ENCODE data around the gene PTPRK.

PTPRK gene

DNA sequence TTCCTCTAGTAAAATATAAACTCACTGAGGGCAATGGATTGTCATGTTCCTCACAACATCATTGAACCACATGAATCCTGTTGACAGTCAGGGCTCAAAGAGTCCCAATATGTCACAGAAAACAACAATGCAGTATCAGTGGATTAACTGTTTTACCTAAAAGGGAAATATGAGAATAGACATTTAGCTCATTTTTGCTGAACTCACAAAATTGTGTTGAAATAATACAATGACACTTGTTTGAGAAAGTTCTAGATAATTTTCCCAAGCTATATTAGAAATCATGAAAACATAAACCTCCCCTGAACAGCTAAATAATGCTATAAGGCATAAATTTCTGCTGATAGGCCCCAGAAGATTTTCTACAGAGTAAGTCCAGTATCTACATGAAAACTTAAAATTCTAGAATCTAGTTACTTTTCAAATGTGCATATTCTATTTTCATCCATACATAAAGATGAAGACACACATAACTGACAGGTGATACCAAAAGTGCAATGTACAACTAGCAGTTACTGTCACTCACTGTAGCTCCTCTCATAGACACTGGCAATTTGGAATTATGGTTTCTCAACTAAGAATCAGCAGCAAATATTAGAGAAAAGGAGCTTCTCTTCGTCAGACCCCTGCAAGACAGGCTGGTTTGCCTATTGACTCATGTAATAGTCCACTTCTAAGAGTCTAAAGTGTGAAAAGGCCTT lies 269.9 kb downstream of the PTPRK start:
- ChIA-PET POLR2A (no interaction called here), CTCF (interaction anchor here (0.7 to 1.7 kb wide), 3 partner anchors 8 to 19 kb away, joined by 3 to 4 read pairs (median 4); no protein-coding TSS in a partner anchor)
- DNase-seq (ENCODE audit: extremely low spot score) = no peak
- TF ChIP-seq, protein P1, sequence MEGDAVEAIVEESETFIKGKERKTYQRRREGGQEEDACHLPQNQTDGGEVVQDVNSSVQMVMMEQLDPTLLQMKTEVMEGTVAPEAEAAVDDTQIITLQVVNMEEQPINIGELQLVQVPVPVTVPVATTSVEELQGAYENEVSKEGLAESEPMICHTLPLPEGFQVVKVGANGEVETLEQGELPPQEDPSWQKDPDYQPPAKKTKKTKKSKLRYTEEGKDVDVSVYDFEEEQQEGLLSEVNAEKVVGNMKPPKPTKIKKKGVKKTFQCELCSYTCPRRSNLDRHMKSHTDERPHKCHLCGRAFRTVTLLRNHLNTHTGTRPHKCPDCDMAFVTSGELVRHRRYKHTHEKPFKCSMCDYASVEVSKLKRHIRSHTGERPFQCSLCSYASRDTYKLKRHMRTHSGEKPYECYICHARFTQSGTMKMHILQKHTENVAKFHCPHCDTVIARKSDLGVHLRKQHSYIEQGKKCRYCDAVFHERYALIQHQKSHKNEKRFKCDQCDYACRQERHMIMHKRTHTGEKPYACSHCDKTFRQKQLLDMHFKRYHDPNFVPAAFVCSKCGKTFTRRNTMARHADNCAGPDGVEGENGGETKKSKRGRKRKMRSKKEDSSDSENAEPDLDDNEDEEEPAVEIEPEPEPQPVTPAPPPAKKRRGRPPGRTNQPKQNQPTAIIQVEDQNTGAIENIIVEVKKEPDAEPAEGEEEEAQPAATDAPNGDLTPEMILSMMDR (IDR thresholded peaks at IDR 0.05; ENCODE audit: control extremely low read depth, extremely low read depth, low read depth, missing control alignments) = no peak

DNA sequence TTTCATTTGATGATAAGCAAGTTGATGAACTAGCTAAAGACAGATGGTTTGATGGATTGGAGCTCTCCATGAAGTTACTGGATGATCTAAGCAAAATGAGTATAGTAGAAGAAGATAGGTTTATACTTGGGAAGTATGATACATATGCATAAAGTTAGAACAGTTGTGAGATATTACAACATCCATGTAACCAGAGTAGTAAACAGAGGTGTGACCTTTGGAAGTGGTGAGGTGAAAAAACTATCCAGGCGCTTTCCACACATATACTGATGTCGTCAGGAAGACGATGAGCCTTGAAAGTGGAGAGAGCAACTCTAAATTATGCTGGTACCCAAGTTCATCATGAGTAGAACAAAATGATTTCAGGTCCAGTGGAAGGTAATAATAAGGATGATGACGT lies 271.0 kb downstream of the PTPRK start:
- no peak for DNase-seq (ENCODE audit: extremely low spot score)
- ChIA-PET CTCF (interaction anchor here (1.7 kb wide), 1 partner anchor 10 kb away, joined by 4 read pairs; no protein-coding TSS in a partner anchor), POLR2A (no interaction called here)
- TF ChIP-seq, protein P1 (IDR thresholded peaks at IDR 0.05; ENCODE audit: control extremely low read depth, extremely low read depth, low read depth, missing control alignments) = no peak

DNA sequence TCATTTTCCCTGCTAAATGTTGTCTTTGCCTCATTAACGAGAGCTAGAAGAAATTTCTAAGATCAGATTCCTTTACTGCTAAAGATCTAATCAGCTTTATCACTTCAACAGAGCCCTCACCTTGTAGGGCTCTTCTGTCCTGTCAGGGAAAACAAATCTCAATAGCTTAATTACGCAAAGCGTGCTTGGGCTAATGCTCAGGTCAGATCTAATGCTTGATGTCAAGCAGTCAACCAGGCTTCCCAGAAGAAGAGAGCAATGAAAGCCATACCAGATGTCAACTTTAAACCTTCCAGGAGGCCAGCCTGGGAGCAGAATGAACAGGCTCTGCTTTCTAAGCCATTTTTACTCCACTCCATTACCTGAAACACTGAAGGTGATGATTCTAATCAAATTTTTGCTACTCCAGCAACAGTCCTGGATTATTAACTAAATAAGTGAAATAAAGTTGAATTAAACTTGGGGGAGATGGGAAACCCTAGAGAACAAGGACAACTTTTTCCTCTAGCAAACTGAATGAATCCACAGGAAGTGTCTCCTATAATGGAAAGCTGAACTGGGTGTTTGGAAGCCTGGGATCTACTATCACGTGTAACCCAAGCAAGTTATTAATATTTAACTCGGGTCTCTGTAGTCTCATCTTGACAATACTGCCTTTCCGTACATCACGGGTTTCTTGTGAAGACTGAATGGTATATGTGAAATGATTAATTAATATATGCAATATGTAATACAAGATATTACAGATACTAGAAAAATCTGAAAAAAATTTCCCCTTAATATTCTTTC lies 273.7 kb downstream of the PTPRK start:
- DNase-seq (ENCODE audit: extremely low spot score) = no peak
- TF ChIP-seq, protein P1 (IDR thresholded peaks at IDR 0.05; ENCODE audit: control extremely low read depth, extremely low read depth, low read depth, missing control alignments) = no peak
- CTCF ChIA-PET = interaction anchor here (0.7 to 1.4 kb wide), 2 partner anchors 15 to 34 kb away, joined by 3 to 4 read pairs; no protein-coding TSS in a partner anchor
- POLR2A ChIA-PET = no interaction called here

DNA sequence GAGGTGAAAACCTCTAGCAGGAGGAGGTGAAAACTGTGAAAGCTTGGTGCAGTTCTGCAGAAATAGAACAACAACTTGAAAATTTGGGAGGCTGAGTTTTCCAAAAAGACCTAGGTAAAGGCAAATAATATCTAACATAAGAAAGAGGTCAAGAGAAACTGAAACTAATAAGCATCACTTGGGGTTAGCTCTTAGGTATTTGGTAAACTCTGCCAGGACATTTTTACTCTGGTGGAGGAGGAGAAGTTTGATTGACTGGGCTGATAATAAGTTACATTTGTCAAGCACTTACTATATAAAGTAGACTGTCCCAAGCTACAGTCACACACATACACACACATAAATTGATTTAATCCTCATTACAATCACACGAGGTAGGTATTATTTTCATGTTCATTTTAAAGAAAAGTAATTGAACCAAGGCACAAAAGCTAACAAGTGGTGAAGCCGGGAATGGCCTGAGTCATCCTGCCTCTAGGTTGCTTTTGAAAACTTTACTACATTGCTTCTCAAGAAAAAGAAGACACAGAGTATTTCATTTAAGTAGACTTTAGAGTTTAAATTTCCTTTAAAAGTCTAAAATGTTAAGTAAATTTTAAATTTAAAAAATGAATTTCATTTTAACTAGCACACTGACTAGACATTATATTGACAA lies 275.5 kb downstream of the PTPRK start:
- no peak for DNase-seq (ENCODE audit: extremely low spot score)
- TF ChIP-seq, protein P1 (IDR thresholded peaks at IDR 0.05; ENCODE audit: control extremely low read depth, extremely low read depth, low read depth, missing control alignments) = no peak
- ChIA-PET CTCF (no interaction called here), POLR2A (no interaction called here)

DNA sequence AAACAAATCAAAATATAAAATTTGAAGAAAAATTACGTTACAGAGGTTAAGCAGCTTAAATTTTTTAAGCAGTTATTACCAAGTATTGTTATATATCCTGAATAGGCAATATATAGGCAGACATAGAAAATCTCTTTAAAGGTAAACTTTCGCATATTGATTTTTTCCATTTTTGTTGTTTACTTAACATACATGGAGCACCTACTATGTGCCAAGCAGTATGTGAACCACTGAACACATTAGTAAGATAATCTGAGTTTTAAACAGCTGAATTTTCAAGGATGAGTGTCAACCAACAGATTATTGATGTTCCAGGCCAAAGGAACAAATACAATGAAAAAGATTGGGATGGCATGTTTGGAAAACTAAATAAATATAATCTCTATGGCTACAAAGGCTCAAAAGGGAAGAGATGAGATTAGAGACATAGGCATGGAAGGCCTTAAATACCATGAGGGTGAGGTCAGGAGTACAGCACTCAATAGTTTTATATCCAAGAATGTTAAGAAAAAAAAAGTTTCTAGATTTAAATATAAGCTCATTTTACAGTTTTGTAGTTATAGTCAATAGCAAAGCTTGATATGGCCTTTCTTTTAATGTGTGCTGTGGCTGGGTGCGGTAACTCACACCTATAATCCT lies 277.5 kb downstream of the PTPRK start:
- ChIA-PET CTCF (interaction anchor here (1.0 to 1.5 kb wide), 2 partner anchors 13 to 29 kb away, joined by 3 to 6 read pairs; no protein-coding TSS in a partner anchor), POLR2A (no interaction called here)
- TF ChIP-seq, protein P1 (IDR thresholded peaks at IDR 0.05; ENCODE audit: control extremely low read depth, extremely low read depth, low read depth, missing control alignments) = no peak
- DNase-seq (ENCODE audit: extremely low spot score) = no peak

DNA sequence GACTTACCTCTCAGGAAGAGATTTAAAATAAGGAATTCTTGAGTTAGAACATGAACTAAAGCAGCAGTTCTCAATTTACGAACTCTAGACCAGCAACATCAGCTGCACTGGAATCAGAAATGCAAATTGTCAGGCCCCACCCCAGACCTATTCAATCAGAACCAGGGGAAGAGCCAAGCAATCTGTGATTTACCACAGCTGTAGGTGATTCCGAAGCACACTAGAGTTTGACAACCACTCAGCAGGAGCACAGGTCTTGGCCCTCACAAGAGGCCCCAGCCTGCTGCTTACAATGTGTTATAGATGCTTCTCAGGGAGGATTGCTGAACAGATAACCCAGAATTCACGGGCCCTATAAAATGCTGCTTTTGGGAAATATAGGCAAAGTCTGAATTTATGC lies 279.2 kb downstream of the PTPRK start:
- ChIA-PET POLR2A (no interaction called here), CTCF (interaction anchor here (3.2 kb wide), 1 partner anchor 10 kb away, joined by 10 read pairs; no protein-coding TSS in a partner anchor)
- TF ChIP-seq, protein P1 (IDR thresholded peaks at IDR 0.05; ENCODE audit: control extremely low read depth, extremely low read depth, low read depth, missing control alignments) = no peak
- DNase-seq (ENCODE audit: extremely low spot score) = no peak

All from GM10248 (cell line).